HEK293 (cell line): Measurements from ENCODE around the gene SERPINB4.

Experiments used
- PRDM1 ChIP-seq: fragments of 450-650 bp; formaldehyde crosslinking; IDR thresholded peaks from 2 replicates; pipeline ENCODE4; 2016; ENCODE audit warnings: missing biosample characterization, missing genetic modification characterization
- SP3 ChIP-seq: fragments of 450-650 bp; formaldehyde crosslinking; IDR thresholded peaks from 2 replicates; pipeline ENCODE4 v1.5.1; 2016; ENCODE audit warnings: missing biosample characterization, missing genetic modification characterization
- TCF7L2 ChIP-seq: IDR thresholded peaks from 2 replicates; pipeline ENCODE4 v1.6.1; 2011; ENCODE audit warnings: low read depth, mild to moderate bottlenecking, inconsistent platforms, low read length, moderate library complexity, borderline replicate concordance
- YY1 ChIP-seq: fragments of 450-650 bp; formaldehyde crosslinking; IDR thresholded peaks from 2 replicates; pipeline ENCODE4 v1.5.1; 2018; ENCODE audit warnings: missing biosample characterization, missing genetic modification characterization
- ZNF416 ChIP-seq: fragments of 450-650 bp; formaldehyde crosslinking; IDR thresholded peaks from 2 replicates; pipeline ENCODE4 v1.5.1; 2016; ENCODE audit warnings: missing biosample characterization, missing genetic modification characterization
- ZNF629 ChIP-seq: fragments of 450-650 bp; formaldehyde crosslinking; IDR thresholded peaks from 2 replicates; pipeline ENCODE4 v1.5.1; 2017; ENCODE audit warnings: missing biosample characterization, missing genetic modification characterization
- TF ChIP-seq, protein P1 (sequence below): fragments of 450-650 bp; formaldehyde crosslinking; IDR thresholded peaks from 2 replicates; pipeline ENCODE4 v1.5.1; 2016; ENCODE audit warnings: missing biosample characterization, missing genetic modification characterization

GRCh38 chr18:63624863-63625262 is 19.2 kb downstream of the SERPINB4 start:
- TF ChIP-seq ZNF416 (tag by site-specific recombination) (no peak), SP3 (tag by site-specific recombination) (no peak), ZNF629 (tag by site-specific recombination) (no peak), TCF7L2 (no peak), YY1 (tag by site-specific recombination) (no peak), PRDM1 (tag by site-specific recombination) (no peak)
- TF ChIP-seq, protein P1, sequence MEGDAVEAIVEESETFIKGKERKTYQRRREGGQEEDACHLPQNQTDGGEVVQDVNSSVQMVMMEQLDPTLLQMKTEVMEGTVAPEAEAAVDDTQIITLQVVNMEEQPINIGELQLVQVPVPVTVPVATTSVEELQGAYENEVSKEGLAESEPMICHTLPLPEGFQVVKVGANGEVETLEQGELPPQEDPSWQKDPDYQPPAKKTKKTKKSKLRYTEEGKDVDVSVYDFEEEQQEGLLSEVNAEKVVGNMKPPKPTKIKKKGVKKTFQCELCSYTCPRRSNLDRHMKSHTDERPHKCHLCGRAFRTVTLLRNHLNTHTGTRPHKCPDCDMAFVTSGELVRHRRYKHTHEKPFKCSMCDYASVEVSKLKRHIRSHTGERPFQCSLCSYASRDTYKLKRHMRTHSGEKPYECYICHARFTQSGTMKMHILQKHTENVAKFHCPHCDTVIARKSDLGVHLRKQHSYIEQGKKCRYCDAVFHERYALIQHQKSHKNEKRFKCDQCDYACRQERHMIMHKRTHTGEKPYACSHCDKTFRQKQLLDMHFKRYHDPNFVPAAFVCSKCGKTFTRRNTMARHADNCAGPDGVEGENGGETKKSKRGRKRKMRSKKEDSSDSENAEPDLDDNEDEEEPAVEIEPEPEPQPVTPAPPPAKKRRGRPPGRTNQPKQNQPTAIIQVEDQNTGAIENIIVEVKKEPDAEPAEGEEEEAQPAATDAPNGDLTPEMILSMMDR = no peak
